ENCODE measurements around the gene RNU6-8.

GRCh38 chr14:32192712-32193373 lies 10.2 kb downstream of the RNU6-8 start:
- TF ChIP-seq CTCF (IDR thresholded peaks at IDR 0.05; ENCODE audit: low read length) (no peak), EZH2 (IDR thresholded peaks at IDR 0.05; ENCODE audit: borderline replicate concordance, low read length) (no peak)

Data from OCI-LY1 (cell line).